HUES64 (cell line): Measurements from ENCODE around the gene PDCD1LG2.

ENCODE experiments used
- H3K27ac ChIP-seq: 2 replicates; pipeline ENCODE4 v1.7.0; 2013; ENCODE audit warnings: low read depth, low read length, inconsistent platforms
- H3K27me3 ChIP-seq: 2 replicates; pipeline ENCODE4 v1.6.1; 2013; ENCODE audit warnings: mild to moderate bottlenecking, low read length; ENCODE audit not compliant: insufficient read depth
- H3K36me3 ChIP-seq: 2 replicates; pipeline ENCODE4 v1.6.1; 2013; ENCODE audit warnings: mild to moderate bottlenecking, low read length; ENCODE audit not compliant: insufficient read depth
- H3K4me1 ChIP-seq: 2 replicates; pipeline ENCODE4 v1.6.1; 2013; ENCODE audit warnings: mild to moderate bottlenecking, low read length, moderate library complexity; ENCODE audit not compliant: insufficient read depth
- H3K4me3 ChIP-seq: 2 replicates; pipeline ENCODE4 v1.5.1; 2013; ENCODE audit warnings: mild to moderate bottlenecking, low read length, moderate library complexity
- H3K9ac ChIP-seq: 2 replicates; pipeline ENCODE4 v1.6.1; 2013; ENCODE audit warnings: mild to moderate bottlenecking, low read depth, low read length
- H3K9me3 ChIP-seq: 2 replicates; pipeline ENCODE4 v1.6.1; 2013; ENCODE audit warnings: low read depth, low read length; ENCODE audit not compliant: insufficient read depth
- WGBS: fragments of 150-250, 120-280 bp; methylation state at CpG from one replicate; pipeline ENCODE4 v1.1.7; 2013; ENCODE audit warnings: missing lambda C conversion rate; 5-methylcytosine and 5-hydroxymethylcytosine counted together

The PDCD1LG2 gene

GRCh38 chr9:5593904-5594303 is 83.6 kb downstream of the PDCD1LG2 start:
- WGBS = 100% methylated on average over 1 of the region's 2 CpGs
- Histone ChIP-seq H3K4me3 (no peak overlapping the region), H3K36me3 (no peaks in the 10 kb centered on the region), H3K9ac (no peak overlapping the region), H3K4me1 (0 out of 2 replicates have a peak, but pooled peaks cover 5% of the 10 kb centered on the region), H3K9me3 (no peaks in the 10 kb centered on the region), H3K27me3 (no peaks in the 10 kb centered on the region), H3K27ac (no peak overlapping the region)

GRCh38 chr9:5596173-5596572 is 85.8 kb downstream of the PDCD1LG2 start:
- no peak overlapping the region for H3K27ac ChIP-seq
- no peak overlapping the region for H3K4me3 ChIP-seq
- no peaks in the 10 kb centered on the region for H3K4me1 ChIP-seq
- no peaks in the 10 kb centered on the region for H3K27me3 ChIP-seq
- no peak overlapping the region for H3K9ac ChIP-seq
- WGBS = 90% methylated on average over 2 of the region's 2 CpGs
- H3K36me3 ChIP-seq = no peaks in the 10 kb centered on the region
- no peaks in the 10 kb centered on the region for H3K9me3 ChIP-seq

GRCh38 chr9:5608298-5609225 is 98.2 kb downstream of the PDCD1LG2 start:
- H3K9ac ChIP-seq = no peak overlapping the region
- H3K4me3 ChIP-seq = no peak overlapping the region
- H3K36me3 ChIP-seq = no peaks in the 10 kb centered on the region
- no peaks in the 10 kb centered on the region for H3K4me1 ChIP-seq
- 92% methylated on average over 6 of the region's 6 CpGs for WGBS
- H3K9me3 ChIP-seq = no peaks in the 10 kb centered on the region
- H3K27ac ChIP-seq = no peak overlapping the region
- H3K27me3 ChIP-seq = no peaks in the 10 kb centered on the region

- Histone ChIP-seq H3K27me3 (no peaks in the 10 kb centered on the region), H3K27ac (no peak overlapping the region), H3K4me1 (no peaks in the 10 kb centered on the region), H3K36me3 (no peaks in the 10 kb centered on the region), H3K4me3 (no peak overlapping the region), H3K9ac (no peak overlapping the region), H3K9me3 (no peaks in the 10 kb centered on the region)
- WGBS = 100% methylated on average over 3 of the region's 3 CpGs
Observed at GRCh38 chr9:5609226-5609596, 98.9 kb downstream of the PDCD1LG2 start.

GRCh38 chr9:5610491-5610890 is 100.2 kb downstream of the PDCD1LG2 start:
- H3K27me3 ChIP-seq = no peaks in the 10 kb centered on the region
- H3K36me3 ChIP-seq = no peaks in the 10 kb centered on the region
- H3K9me3 ChIP-seq = no peaks in the 10 kb centered on the region
- 100% methylated on average over 1 of the region's 2 CpGs for WGBS
- H3K4me1 ChIP-seq = no peaks in the 10 kb centered on the region
- no peak overlapping the region for H3K9ac ChIP-seq
- H3K4me3 ChIP-seq = no peak overlapping the region
- no peak overlapping the region for H3K27ac ChIP-seq

- no peak overlapping the region for H3K4me3 ChIP-seq
- no peaks in the 10 kb centered on the region for H3K36me3 ChIP-seq
- H3K9me3 ChIP-seq = no peaks in the 10 kb centered on the region
- no peaks in the 10 kb centered on the region for H3K27me3 ChIP-seq
- no peak overlapping the region for H3K27ac ChIP-seq
- 93% methylated on average over 6 of the region's 6 CpGs for WGBS
- H3K9ac ChIP-seq = no peak overlapping the region
- H3K4me1 ChIP-seq = no peaks in the 10 kb centered on the region
Observed at GRCh38 chr9:5611321-5612184, 101.2 kb downstream of the PDCD1LG2 start.

GRCh38 chr9:5612185-5612530 is 101.8 kb downstream of the PDCD1LG2 start:
- Histone ChIP-seq H3K9ac (no peak overlapping the region), H3K4me3 (no peak overlapping the region), H3K36me3 (no peaks in the 10 kb centered on the region), H3K9me3 (no peaks in the 10 kb centered on the region), H3K27me3 (no peaks in the 10 kb centered on the region), H3K4me1 (no peaks in the 10 kb centered on the region), H3K27ac (no peak overlapping the region)

- H3K27ac ChIP-seq = no peak overlapping the region
- 96% methylated on average over 4 of the region's 4 CpGs for WGBS
- no peaks in the 10 kb centered on the region for H3K27me3 ChIP-seq
- H3K36me3 ChIP-seq = no peaks in the 10 kb centered on the region
- H3K9ac ChIP-seq = no peak overlapping the region
- no peaks in the 10 kb centered on the region for H3K4me1 ChIP-seq
- H3K9me3 ChIP-seq = no peaks in the 10 kb centered on the region
- H3K4me3 ChIP-seq = no peak overlapping the region
Observed at GRCh38 chr9:5614192-5614591, 103.9 kb downstream of the PDCD1LG2 start.

GRCh38 chr9:5614985-5615384 is 104.7 kb downstream of the PDCD1LG2 start:
- H3K9me3 ChIP-seq = no peaks in the 10 kb centered on the region
- H3K27me3 ChIP-seq = no peaks in the 10 kb centered on the region
- no peak overlapping the region for H3K4me3 ChIP-seq
- H3K27ac ChIP-seq = no peak overlapping the region
- no peaks in the 10 kb centered on the region for H3K36me3 ChIP-seq
- 59% methylated on average over 2 of the region's 3 CpGs for WGBS
- no peaks in the 10 kb centered on the region for H3K4me1 ChIP-seq
- no peak overlapping the region for H3K9ac ChIP-seq

GRCh38 chr9:5617749-5618148 is 107.4 kb downstream of the PDCD1LG2 start:
- Histone ChIP-seq H3K4me1 (no peaks in the 10 kb centered on the region), H3K27ac (no peak overlapping the region), H3K4me3 (no peak overlapping the region), H3K36me3 (no peaks in the 10 kb centered on the region), H3K9me3 (no peaks in the 10 kb centered on the region), H3K27me3 (no peaks in the 10 kb centered on the region), H3K9ac (no peak overlapping the region)

- no CpG with 5 or more reads among the region's 2 CpGs for WGBS
- no peak overlapping the region for H3K4me3 ChIP-seq
- no peaks in the 10 kb centered on the region for H3K36me3 ChIP-seq
- H3K27me3 ChIP-seq = no peaks in the 10 kb centered on the region
- no peaks in the 10 kb centered on the region for H3K9me3 ChIP-seq
- H3K27ac ChIP-seq = no peak overlapping the region
- no peaks in the 10 kb centered on the region for H3K4me1 ChIP-seq
- H3K9ac ChIP-seq = no peak overlapping the region
Observed at GRCh38 chr9:5620494-5620893, 110.2 kb downstream of the PDCD1LG2 start.
